ENCODE results near the gene HLA-DOA.

Gene HLA-DOA

GRCh38 chr6:33029328-33030184 lies 20.2 kb upstream of the HLA-DOA start:
- H3K4me3 ChIP-seq (ENCODE audit: low read depth, low read length), result no peak overlapping the region
- ChIA-PET POLR2A (interaction anchor here (0.7 kb wide), 1 partner anchor 58 kb away, joined by 3 read pairs; no protein-coding TSS in a partner anchor), CTCF (interaction anchor here (0.7 to 2.0 kb wide), 7 partner anchors 15 to 1189 kb away, joined by 3 to 8 read pairs (median 4); no protein-coding TSS in a partner anchor)
- no peaks in the 10 kb centered on the region for H3K36me3 ChIP-seq (ENCODE audit: control insufficient read depth in 2 of 2, insufficient read depth in 1 of 2, low read length in 2 of 2)
- H3K9me3 ChIP-seq (ENCODE audit: control insufficient read depth, insufficient read depth, low read depth, low read length), result no peaks in the 10 kb centered on the region
- H3K4me1 ChIP-seq (ENCODE audit: control insufficient read depth, insufficient read depth, low read length), result no peaks in the 10 kb centered on the region
- H3K27ac ChIP-seq (ENCODE audit: extremely low read depth, low read depth, low read length), result no peak overlapping the region
- TF ChIP-seq ZNF621 (tag by site-specific recombination; IDR thresholded peaks at IDR 0.05), result no peak
- TF ChIP-seq ZNF274 (IDR thresholded peaks at IDR 0.05; ENCODE audit: low read length), result no peak
- TF ChIP-seq ZNF274 (tag by site-specific recombination; IDR thresholded peaks at IDR 0.05; ENCODE audit: borderline replicate concordance), result no peak
- TF ChIP-seq ZNF707 (tag by site-specific recombination; IDR thresholded peaks at IDR 0.05), result no peak
- TF ChIP-seq ZNF211 (tag by site-specific recombination; IDR thresholded peaks at IDR 0.05; ENCODE audit: low read depth), result no peak
- TF ChIP-seq SP2 (tag by site-specific recombination; IDR thresholded peaks at IDR 0.05), result no peak
- TF ChIP-seq ZNF362 (tag by site-specific recombination; IDR thresholded peaks at IDR 0.05), result no peak
- TF ChIP-seq KLF7 (tag by site-specific recombination; IDR thresholded peaks at IDR 0.05; ENCODE audit: borderline replicate concordance), result no peak
- no peak for TF ChIP-seq BCL6B (tag by site-specific recombination; IDR thresholded peaks at IDR 0.05)
- no peak for TF ChIP-seq ZNF223 (tag by site-specific recombination; IDR thresholded peaks at IDR 0.05)
- TF ChIP-seq ZNF777 (tag by site-specific recombination; IDR thresholded peaks at IDR 0.05; ENCODE audit: borderline replicate concordance), result no peak

GRCh38 chr6:33028220-33028849 lies 18.9 kb upstream of the HLA-DOA start:
- H3K4me3 ChIP-seq (ENCODE audit: low read depth, low read length), result no peak overlapping the region
- ChIA-PET POLR2A (no interaction called here), CTCF (interaction anchor here (0.8 to 2.0 kb wide), 4 partner anchors 21 to 215 kb away, joined by 3 to 5 read pairs (median 4); no protein-coding TSS in a partner anchor)
- H3K27ac ChIP-seq (ENCODE audit: extremely low read depth, low read depth, low read length), result no peak overlapping the region
- H3K4me1 ChIP-seq (ENCODE audit: control insufficient read depth, insufficient read depth, low read length), result no peaks in the 10 kb centered on the region
- H3K9me3 ChIP-seq (ENCODE audit: control insufficient read depth, insufficient read depth, low read depth, low read length), result no peaks in the 10 kb centered on the region
- no peaks in the 10 kb centered on the region for H3K36me3 ChIP-seq (ENCODE audit: control insufficient read depth in 2 of 2, insufficient read depth in 1 of 2, low read length in 2 of 2)
- no peak for TF ChIP-seq ZBTB44 (tag by site-specific recombination; IDR thresholded peaks at IDR 0.05)
- TF ChIP-seq ZNF768 (tag by site-specific recombination; IDR thresholded peaks at IDR 0.05), result no peak
- TF ChIP-seq HOXA7 (CRISPR knock-in tag; IDR thresholded peaks at IDR 0.05; ENCODE audit: borderline replicate concordance), result no peak
- TF ChIP-seq BCL11B (tag by site-specific recombination; IDR thresholded peaks at IDR 0.05; ENCODE audit: low read depth), result no peak
- TF ChIP-seq ZBTB21 (tag by site-specific recombination; IDR thresholded peaks at IDR 0.05), result no peak
- TF ChIP-seq ZNF658 (tag by site-specific recombination; IDR thresholded peaks at IDR 0.05), result no peak
- TF ChIP-seq TRIM28 (IDR thresholded peaks at IDR 0.05; ENCODE audit: borderline replicate concordance, low read length), result no peak
- no peak for TF ChIP-seq ZNF23 (tag by site-specific recombination; IDR thresholded peaks at IDR 0.05; ENCODE audit: borderline replicate concordance)
- no peak for TF ChIP-seq ZNF670 (tag by site-specific recombination; IDR thresholded peaks at IDR 0.05; ENCODE audit: low read depth)
- no peak for TF ChIP-seq ZNF639 (tag by site-specific recombination; IDR thresholded peaks at IDR 0.05)
- TF ChIP-seq ZNF26 (tag by site-specific recombination; IDR thresholded peaks at IDR 0.05), result no peak
- no peak for TF ChIP-seq MEIS1 (CRISPR knock-in tag; IDR thresholded peaks at IDR 0.05; ENCODE audit: borderline replicate concordance)
- no peak for TF ChIP-seq ZNF311 (tag by site-specific recombination; IDR thresholded peaks at IDR 0.05; ENCODE audit: borderline replicate concordance)
- TF ChIP-seq ZNF157 (tag by site-specific recombination; IDR thresholded peaks at IDR 0.05), result no peak
- no peak for TF ChIP-seq ZSCAN5A (tag by site-specific recombination; IDR thresholded peaks at IDR 0.05)
